H1 (cell line): ENCODE results near the gene USP53. TPM values are rescaled to one million over a fixed set of nuclear protein-coding genes. Genes with fewer than 3 reads are reported as not detected.
"Not testable (repeated sequence)": the region's sequence is repeated elsewhere in the genome, so short reads cannot be mapped to it uniquely, and the experiment has no call there.

ENCODE experiments used
- CTCF ChIA-PET: fragments of 300-600 bp; sonication (Branson Sonifier 250); formaldehyde crosslinking; loops from one replicate; lab custom pipeline; 2021; ENCODE audit not compliant: partially characterized antibody; lab: Charles Lee
- POLR2A ChIA-PET: fragments of 300-600 bp; sonication (Branson Sonifier 250); formaldehyde crosslinking; loops from one replicate; lab custom pipeline; 2021; ENCODE audit warnings: inconsistent platforms; ENCODE audit not compliant: partially characterized antibody; lab: Charles Lee
- DNase-seq, 2 experiments: peaks; one replicate each; pipeline versions ENCODE4 v3.0.0 to v3.0.0-alpha.2; 2010 to 2022; ENCODE audit warnings: low spot score in 2 of 2, low read depth in 1 of 2, mixed read lengths in 1 of 2
- FAIRE-seq: peaks from 2 replicates; lab custom pipeline; 2011; peaks lifted over from hg19 to GRCh38; lab: Jason Lieb, UNC
- H2AFZ ChIP-seq: 2 replicates; pipeline ENCODE4 v1.8.1; 2012; ENCODE audit warnings: low read length, inconsistent platforms
- H2AK5ac ChIP-seq: 2 replicates; pipeline ENCODE4 v1.6.1; 2013; ENCODE audit warnings: low read depth, low read length
- H2BK120ac ChIP-seq: replicated peaks from 2 replicates; pipeline ENCODE3; 2013; ENCODE audit warnings: low read depth, low read length, inconsistent platforms
- H2BK12ac ChIP-seq: 2 replicates; pipeline ENCODE4 v1.6.1; 2013; ENCODE audit warnings: low read depth, low read length
- H2BK15ac ChIP-seq: 2 replicates; pipeline ENCODE4 v1.6.1; 2013; ENCODE audit warnings: low read length
- H2BK20ac ChIP-seq: 2 replicates; pipeline ENCODE4 v1.6.1; 2013; ENCODE audit warnings: low read length
- H2BK5ac ChIP-seq: 2 replicates; pipeline ENCODE4 v1.6.1; 2013; ENCODE audit warnings: low read depth, low read length
- H3K14ac ChIP-seq: 2 replicates; pipeline ENCODE4 v1.6.1; 2013; ENCODE audit warnings: inconsistent platforms; ENCODE audit not compliant: insufficient read length
- H3K18ac ChIP-seq: 2 replicates; pipeline ENCODE4 v1.6.1; 2013; ENCODE audit warnings: low read length; ENCODE audit errors: extremely low read depth
- H3K23ac ChIP-seq: 2 replicates; pipeline ENCODE4 v1.6.1; 2013; ENCODE audit warnings: inconsistent platforms; ENCODE audit not compliant: insufficient read length
- H3K23me2 ChIP-seq: 2 replicates; pipeline ENCODE4 v1.6.1; 2013; ENCODE audit warnings: low read depth, low read length
- H3K27ac ChIP-seq: 2 replicates; pipeline ENCODE4 v1.6.1; 2011; ENCODE audit warnings: low read depth, low read length, inconsistent platforms
- H3K27me3 ChIP-seq, 4 experiments: replicated peaks in 1 of 4; 1 replicate in 1 of 4; 2 replicates in 3 of 4; pipeline versions ENCODE4 v1.6.1 to v1.8.1; 2011 to 2013; ENCODE audit warnings: low read length in 3 of 4, mild to moderate bottlenecking in 3 of 4, inconsistent platforms in 2 of 4, mixed read lengths in 2 of 4, moderate library complexity in 1 of 4; ENCODE audit not compliant: control insufficient read depth in 3 of 4, insufficient read depth in 3 of 4; ENCODE audit errors: extremely low read depth in 1 of 4
- H3K36me3 ChIP-seq, 4 experiments: 2 replicates each; pipeline versions ENCODE4 v1.6.1 to v1.8.1; 2011 to 2013; ENCODE audit warnings: mild to moderate bottlenecking in 4 of 4, low read length in 3 of 4, moderate library complexity in 2 of 4, control low read depth in 1 of 4, inconsistent platforms in 1 of 4; ENCODE audit not compliant: insufficient read depth in 4 of 4, control insufficient read depth in 2 of 4
- H3K4ac ChIP-seq: replicated peaks from 2 replicates; pipeline ENCODE3; 2013; ENCODE audit warnings: low read length, low read depth, mixed read lengths, inconsistent platforms; ENCODE audit not compliant: insufficient read length
- H3K4me1 ChIP-seq, 4 experiments: replicated peaks in 1 of 4; 1 replicate in 1 of 4; 2 replicates in 3 of 4; pipeline versions ENCODE4 v1.6.1 to v1.8.1; 2011 to 2013; ENCODE audit warnings: low read length in 3 of 4, inconsistent platforms in 2 of 4, mixed read lengths in 1 of 4; ENCODE audit not compliant: insufficient read depth in 4 of 4, control insufficient read depth in 3 of 4
- H3K4me2 ChIP-seq, 2 experiments: 2 replicates each; pipeline versions ENCODE4 v1.6.1 to v1.8.1; 2011 to 2013; ENCODE audit warnings: low read depth in 2 of 2, low read length in 2 of 2, control low read depth in 1 of 2, inconsistent platforms in 1 of 2, mild to moderate bottlenecking in 1 of 2; ENCODE audit not compliant: insufficient read depth in 1 of 2
- H3K4me3 ChIP-seq, 4 experiments: fragments of 200-600, 300-600 bp in 1 of 4; sonication (generic), shearing (Covaris generic), sonication (Bioruptor Twin) in 1 of 4; 2 replicates each; pipeline versions ENCODE4 v1.5.1 to v1.8.1; 2011 to 2016; ENCODE audit warnings: low read length in 4 of 4, low read depth in 3 of 4, control low read depth in 2 of 4, inconsistent platforms in 2 of 4, mild to moderate bottlenecking in 2 of 4, mixed read lengths in 1 of 4, moderate library complexity in 1 of 4; ENCODE audit not compliant: insufficient read depth in 2 of 4; ENCODE audit errors: extremely low read depth in 1 of 4
- H3K56ac ChIP-seq: replicated peaks from 2 replicates; pipeline ENCODE3; 2013; ENCODE audit warnings: low read depth, mild to moderate bottlenecking, mixed read lengths, low read length, inconsistent platforms; ENCODE audit not compliant: insufficient read length
- H3K79me1 ChIP-seq: 2 replicates; pipeline ENCODE4 v1.6.1; 2013; ENCODE audit warnings: low read depth, low read length, control low read depth
- H3K79me2 ChIP-seq, 2 experiments: 2 replicates each; pipeline versions ENCODE4 v1.6.1 to v1.8.1; 2012 to 2013; ENCODE audit warnings: low read length in 2 of 2, mild to moderate bottlenecking in 2 of 2, inconsistent platforms in 1 of 2; ENCODE audit not compliant: insufficient read depth in 2 of 2, control insufficient read depth in 1 of 2
- H3K9ac ChIP-seq, 4 experiments: replicated peaks in 1 of 4; 1 replicate in 1 of 4; 2 replicates in 3 of 4; pipeline versions ENCODE4 v1.6.1 to v1.8.1; 2011 to 2013; ENCODE audit warnings: low read depth in 3 of 4, low read length in 3 of 4, control low read depth in 2 of 4, mild to moderate bottlenecking in 2 of 4, moderate library complexity in 2 of 4, inconsistent platforms in 1 of 4; ENCODE audit errors: extremely low read depth in 1 of 4
- H3K9me3 ChIP-seq, 2 experiments: 2 replicates each; pipeline versions ENCODE4 v1.6.1 to v1.8.1; 2012 to 2013; ENCODE audit warnings: mild to moderate bottlenecking in 2 of 2, moderate library complexity in 2 of 2, control low read depth in 1 of 2, inconsistent platforms in 1 of 2, low read depth in 1 of 2, low read length in 1 of 2, mixed read lengths in 1 of 2; ENCODE audit not compliant: insufficient read depth in 2 of 2
- H4K20me1 ChIP-seq, 2 experiments: replicated peaks in 1 of 2; 2 replicates each; pipeline versions ENCODE3 to v1.8.1; 2011 to 2013; ENCODE audit warnings: inconsistent platforms in 2 of 2, low read length in 2 of 2, mild to moderate bottlenecking in 1 of 2; ENCODE audit not compliant: insufficient read depth in 2 of 2, control insufficient read depth in 1 of 2
- H4K5ac ChIP-seq: 2 replicates; pipeline ENCODE4 v1.6.1; 2013; ENCODE audit warnings: low read length, low read depth, mixed read lengths, inconsistent platforms; ENCODE audit not compliant: insufficient read length
- H4K8ac ChIP-seq: 2 replicates; pipeline ENCODE4 v1.8.0; 2013; ENCODE audit warnings: mild to moderate bottlenecking, moderate library complexity, low read length, inconsistent platforms; ENCODE audit not compliant: insufficient read depth; ENCODE audit errors: extremely low read depth
- H4K91ac ChIP-seq: replicated peaks from 2 replicates; pipeline ENCODE3; 2013; ENCODE audit warnings: low read length, mixed read lengths, inconsistent platforms; ENCODE audit not compliant: insufficient read length
- RAD21 ChIP-seq, 2 experiments: IDR thresholded peaks in 1 of 2; conservative IDR thresholded peaks in 1 of 2; 2 replicates each; pipeline ENCODE4 v1.6.1; 2011; ENCODE audit warnings: low read depth in 2 of 2, low read length in 2 of 2, improper control_type of control experiment in 1 of 2, inconsistent platforms in 1 of 2, mild to moderate bottlenecking in 1 of 2, moderate library complexity in 1 of 2
- WGBS, 2 experiments: shearing (Covaris generic) in 1 of 2; methylation state at CpG; one replicate each; pipeline versions ENCODE4 v1.1.6 to v1.1.7; 2013 to 2015; ENCODE audit warnings: low lambda C conversion rate in 2 of 2, mixed read lengths in 2 of 2, inconsistent platforms in 1 of 2, low coverage in 1 of 2, missing lambda C conversion rate in 1 of 2; ENCODE audit not compliant: insufficient replicate concordance in 2 of 2, insufficient coverage in 1 of 2, insufficient read length in 1 of 2; ENCODE audit errors: extremely low coverage in 1 of 2, missing lambda C conversion rate in 1 of 2; 5-methylcytosine and 5-hydroxymethylcytosine counted together
- polyA plus RNA-seq, 7 experiments: library from polyadenylated mRNA; depleted of rRNA in 3 of 7; stranded (reverse) in 5 of 7; unstranded in 2 of 7; fragments of >200 nt in 5 of 7; fragments of 200-250 nt in 2 of 7; gene quantifications; 1 replicate in 5 of 7; 2 replicates in 1 of 7; 4 replicates in 1 of 7; pipeline versions ENCODE4 v1.2.1 to v1.2.3, GENCODE V29; 2011 to 2013; ENCODE audit warnings: missing spikeins in 2 of 7, mixed read lengths in 2 of 7
- total RNA-seq: library from RNA; stranded (reverse); fragmentation: NEBNext Ultra II Directional; extraction: Animal tissue kit (Norgen Biotek cat#: 25700); gene quantifications from 2 replicates; pipeline ENCODE4 v1.2.1, GENCODE V29; 2021
- TF ChIP-seq, protein P1 (sequence below), 3 experiments: IDR thresholded peaks; 1 replicate in 2 of 3; 2 replicates in 1 of 3; pipeline versions ENCODE4 v1.5.1 to v1.6.1; 2011; ENCODE audit warnings: low read length in 3 of 3, mild to moderate bottlenecking in 3 of 3, inconsistent platforms in 2 of 3, low read depth in 1 of 3, moderate library complexity in 1 of 3; ENCODE audit not compliant: insufficient read depth in 1 of 3; ENCODE audit errors: control extremely low read depth in 1 of 3

The USP53 gene
- total and polyA plus RNA-seq, 2 of the 8 experiments (the other 6 are each of a cell fraction or from before 2014, with no cell fraction given) = 2.9 to 14.9 TPM

DNA sequence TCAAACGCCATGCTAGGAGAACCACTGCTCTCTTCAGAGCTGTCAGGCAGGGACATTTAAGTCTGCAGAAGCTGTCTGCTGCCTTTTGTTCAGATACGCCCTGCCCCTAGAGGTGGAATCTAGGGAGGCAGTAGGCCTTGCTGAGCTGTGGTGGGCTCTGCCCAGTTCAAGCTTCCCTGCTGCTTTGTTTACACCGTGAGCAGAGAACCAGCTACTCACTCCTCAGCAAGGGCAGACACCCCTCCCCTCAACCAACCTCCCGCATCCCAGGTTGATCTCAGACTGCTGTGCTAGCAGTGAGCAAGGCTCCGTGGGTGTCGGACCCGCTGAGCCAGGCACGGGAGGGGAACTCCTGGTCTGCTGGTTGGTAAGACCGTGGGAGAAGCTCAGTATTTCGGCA is 42.7 kb downstream of the USP53 start:
- H2BK12ac ChIP-seq, H3K4me1 ChIP-seq, H3K9me3 ChIP-seq, H3K9ac ChIP-seq, H2AFZ ChIP-seq, H3K18ac ChIP-seq, FAIRE-seq, H4K5ac ChIP-seq, H3K14ac ChIP-seq, H3K23ac ChIP-seq, H3K4me3 ChIP-seq, H2BK5ac ChIP-seq, H4K20me1 ChIP-seq, H3K23me2 ChIP-seq, H4K8ac ChIP-seq, H3K79me2 ChIP-seq, H4K91ac ChIP-seq, H3K56ac ChIP-seq, H3K79me1 ChIP-seq, H2AK5ac ChIP-seq, H2BK15ac ChIP-seq, H2BK20ac ChIP-seq: not testable (repeated sequence)
- Histone ChIP-seq H3K36me3 (peaks cover 0 to 17% (median 2%) of the 10 kb centered on the region in 4 experiments; a peak in 4 of 8 replicates), H3K27ac (peak overlapping the region; percentile 52; the same call in 1 of the 2 replicates)
- 85% methylated on average over 10 of the region's 10 CpGs; no CpG with 5 or more reads in 1 of the 2 experiments for WGBS, 2 experiments
- CTCF ChIA-PET = interaction anchor here (0.6 to 3.3 kb wide), 18 partner anchors 11 to 261 kb away, joined by 3 to 18 read pairs (median 3); partner anchors contain the start of gene USP53
- TF ChIP-seq, protein P1, sequence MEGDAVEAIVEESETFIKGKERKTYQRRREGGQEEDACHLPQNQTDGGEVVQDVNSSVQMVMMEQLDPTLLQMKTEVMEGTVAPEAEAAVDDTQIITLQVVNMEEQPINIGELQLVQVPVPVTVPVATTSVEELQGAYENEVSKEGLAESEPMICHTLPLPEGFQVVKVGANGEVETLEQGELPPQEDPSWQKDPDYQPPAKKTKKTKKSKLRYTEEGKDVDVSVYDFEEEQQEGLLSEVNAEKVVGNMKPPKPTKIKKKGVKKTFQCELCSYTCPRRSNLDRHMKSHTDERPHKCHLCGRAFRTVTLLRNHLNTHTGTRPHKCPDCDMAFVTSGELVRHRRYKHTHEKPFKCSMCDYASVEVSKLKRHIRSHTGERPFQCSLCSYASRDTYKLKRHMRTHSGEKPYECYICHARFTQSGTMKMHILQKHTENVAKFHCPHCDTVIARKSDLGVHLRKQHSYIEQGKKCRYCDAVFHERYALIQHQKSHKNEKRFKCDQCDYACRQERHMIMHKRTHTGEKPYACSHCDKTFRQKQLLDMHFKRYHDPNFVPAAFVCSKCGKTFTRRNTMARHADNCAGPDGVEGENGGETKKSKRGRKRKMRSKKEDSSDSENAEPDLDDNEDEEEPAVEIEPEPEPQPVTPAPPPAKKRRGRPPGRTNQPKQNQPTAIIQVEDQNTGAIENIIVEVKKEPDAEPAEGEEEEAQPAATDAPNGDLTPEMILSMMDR (IDR thresholded peaks at IDR 0.05; ENCODE audit: control extremely low read depth in 1 of 3, insufficient read depth in 1 of 3, low read depth in 1 of 3, low read length in 3 of 3) = peak; percentile 24 to 56 (median 27); a peak in 3 of 4 replicates
- TF ChIP-seq RAD21 (IDR thresholded peaks at IDR 0.05 in 1 of 2, conservative IDR thresholded peaks at IDR 0.05 in 1 of 2; ENCODE audit: low read depth in 2 of 2, low read length in 2 of 2) = peak; percentile 28 to 42; a peak in 3 of 4 replicates
- TF ChIP-seq, all 59 proteins: peak for 2; not testable (repeated sequence) for 57
- POLR2A ChIA-PET = interaction anchor here (0.8 to 0.9 kb wide), 2 partner anchors 28 to 42 kb away, joined by 3 to 4 read pairs; no protein-coding TSS in a partner anchor
- peak overlapping the region in 1 of 2 experiments; percentile 14; a peak in 2 of 4 replicates for H3K4me2 ChIP-seq
- H3K4ac ChIP-seq, H2BK120ac ChIP-seq, H3K27me3 ChIP-seq: not testable (repeated sequence)
- peak; percentile 10 to 52 for DNase-seq
